ENCODE measurements around the gene FAM53B.

The FAM53B gene

GRCh38 chr10:124646483-124647352 is 97.5 kb downstream of the FAM53B start:
- DNase-seq (ENCODE audit: low read depth), result peak; percentile 68

GRCh38 chr10:124645467-124646095 is 98.6 kb downstream of the FAM53B start:
- DNase-seq (ENCODE audit: low read depth), result no peak

GRCh38 chr10:124644771-124645415 is 99.3 kb downstream of the FAM53B start:
- DNase-seq (ENCODE audit: low read depth), result no peak

GRCh38 chr10:124644236-124644635 is 99.9 kb downstream of the FAM53B start:
- DNase-seq (ENCODE audit: low read depth), result no peak

- DNase-seq (ENCODE audit: low read depth), result no peak
These were observed 100.7 kb downstream of the FAM53B start for GRCh38 chr10:124643330-124644009.

- DNase-seq (ENCODE audit: low read depth), result no peak
These were observed 102.0 kb downstream of the FAM53B start for GRCh38 chr10:124642088-124642710.

- DNase-seq (ENCODE audit: low read depth), result peak; percentile 38
These were observed 102.7 kb downstream of the FAM53B start for GRCh38 chr10:124641282-124642087.

GRCh38 chr10:124640538-124641231 is 103.5 kb downstream of the FAM53B start:
- no peak for DNase-seq (ENCODE audit: low read depth)

- DNase-seq (ENCODE audit: low read depth), result no peak
These were observed 104.1 kb downstream of the FAM53B start for GRCh38 chr10:124640056-124640455.

GRCh38 chr10:124639646-124640045 is 104.5 kb downstream of the FAM53B start:
- no peak for DNase-seq (ENCODE audit: low read depth)

- DNase-seq (ENCODE audit: low read depth), result no peak
These were observed 105.0 kb downstream of the FAM53B start for GRCh38 chr10:124639206-124639605.

- DNase-seq (ENCODE audit: low read depth), result no peak
These were observed 106.4 kb downstream of the FAM53B start for GRCh38 chr10:124637746-124638145.

GRCh38 chr10:124637091-124637700 is 107.0 kb downstream of the FAM53B start:
- DNase-seq (ENCODE audit: low read depth), result no peak

GRCh38 chr10:124636271-124636995 is 107.7 kb downstream of the FAM53B start:
- DNase-seq (ENCODE audit: low read depth), result no peak

- no peak for DNase-seq (ENCODE audit: low read depth)
These were observed 111.6 kb downstream of the FAM53B start for GRCh38 chr10:124632566-124632965.

- peak; percentile 21 for DNase-seq (ENCODE audit: low read depth)
These were observed 112.1 kb downstream of the FAM53B start for GRCh38 chr10:124632064-124632531.

GRCh38 chr10:124630551-124630950 is 113.6 kb downstream of the FAM53B start:
- DNase-seq (ENCODE audit: low read depth), result no peak

- no peak for DNase-seq (ENCODE audit: low read depth)
These were observed 114.3 kb downstream of the FAM53B start for GRCh38 chr10:124629842-124630241.

- DNase-seq (ENCODE audit: low read depth), result no peak
These were observed 114.8 kb downstream of the FAM53B start for GRCh38 chr10:124629415-124629814.
